ENCODE results near the gene KPNB1.

KPNB1 gene

DNA sequence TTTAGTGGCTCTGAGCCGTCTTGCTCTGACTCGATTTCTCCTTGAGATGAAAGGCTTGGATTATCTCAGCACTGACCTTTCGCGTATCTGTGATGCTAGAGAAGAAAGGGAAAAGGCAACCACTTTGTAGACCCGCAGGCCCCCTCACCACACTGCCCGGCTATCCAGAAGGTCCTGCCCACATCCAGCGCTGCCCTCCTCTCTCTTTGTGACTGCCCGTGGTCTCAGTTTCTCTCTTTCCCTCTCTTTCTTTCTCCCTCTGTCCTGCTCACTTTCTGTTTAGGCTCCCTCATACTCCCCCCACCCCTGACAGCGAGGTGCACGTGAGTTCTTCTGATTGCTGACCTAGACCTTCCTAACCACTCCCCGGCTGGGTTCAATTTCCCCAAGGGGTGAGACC is 70.5 kb downstream of the KPNB1 start:
- TF ChIP-seq, protein P1, sequence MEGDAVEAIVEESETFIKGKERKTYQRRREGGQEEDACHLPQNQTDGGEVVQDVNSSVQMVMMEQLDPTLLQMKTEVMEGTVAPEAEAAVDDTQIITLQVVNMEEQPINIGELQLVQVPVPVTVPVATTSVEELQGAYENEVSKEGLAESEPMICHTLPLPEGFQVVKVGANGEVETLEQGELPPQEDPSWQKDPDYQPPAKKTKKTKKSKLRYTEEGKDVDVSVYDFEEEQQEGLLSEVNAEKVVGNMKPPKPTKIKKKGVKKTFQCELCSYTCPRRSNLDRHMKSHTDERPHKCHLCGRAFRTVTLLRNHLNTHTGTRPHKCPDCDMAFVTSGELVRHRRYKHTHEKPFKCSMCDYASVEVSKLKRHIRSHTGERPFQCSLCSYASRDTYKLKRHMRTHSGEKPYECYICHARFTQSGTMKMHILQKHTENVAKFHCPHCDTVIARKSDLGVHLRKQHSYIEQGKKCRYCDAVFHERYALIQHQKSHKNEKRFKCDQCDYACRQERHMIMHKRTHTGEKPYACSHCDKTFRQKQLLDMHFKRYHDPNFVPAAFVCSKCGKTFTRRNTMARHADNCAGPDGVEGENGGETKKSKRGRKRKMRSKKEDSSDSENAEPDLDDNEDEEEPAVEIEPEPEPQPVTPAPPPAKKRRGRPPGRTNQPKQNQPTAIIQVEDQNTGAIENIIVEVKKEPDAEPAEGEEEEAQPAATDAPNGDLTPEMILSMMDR (IDR thresholded peaks at IDR 0.05), result no peak
- Mint-ChIP-seq H3K36me3 (ENCODE audit: low read depth) (no peaks in the 10 kb centered on the region), H3K4me1 (peaks cover 60% of the 10 kb centered on the region), H3K9me3 (no peaks in the 10 kb centered on the region), H3K27me3 (ENCODE audit: low read depth, poor library complexity) (peaks cover 75% of the 10 kb centered on the region), H3K27ac (no peak overlapping the region), H3K4me3 (no peak overlapping the region)
- no peak for DNase-seq

- H3K27ac Mint-ChIP-seq, result no peak overlapping the region
- H3K4me1 Mint-ChIP-seq, result peaks cover 61% of the 10 kb centered on the region
- no peaks in the 10 kb centered on the region for H3K36me3 Mint-ChIP-seq (ENCODE audit: low read depth)
- DNase-seq, result no peak
- peaks cover 73% of the 10 kb centered on the region for H3K27me3 Mint-ChIP-seq (ENCODE audit: low read depth, poor library complexity)
- H3K9me3 Mint-ChIP-seq, result no peaks in the 10 kb centered on the region
- TF ChIP-seq, protein P1 (IDR thresholded peaks at IDR 0.05), result no peak
- H3K4me3 Mint-ChIP-seq, result no peak overlapping the region
Observed at GRCh38 chr17:47720754-47721533, 71.2 kb downstream of the KPNB1 start.

GRCh38 chr17:47721725-47722124 is 72.0 kb downstream of the KPNB1 start:
- DNase-seq, result no peak
- Mint-ChIP-seq H3K4me3 (no peak overlapping the region), H3K9me3 (no peaks in the 10 kb centered on the region), H3K27me3 (ENCODE audit: low read depth, poor library complexity) (peaks cover 73% of the 10 kb centered on the region), H3K27ac (no peak overlapping the region), H3K4me1 (peaks cover 65% of the 10 kb centered on the region), H3K36me3 (ENCODE audit: low read depth) (no peaks in the 10 kb centered on the region)
- TF ChIP-seq, protein P1 (IDR thresholded peaks at IDR 0.05), result no peak

GRCh38 chr17:47724705-47725104 is 75.0 kb downstream of the KPNB1 start:
- H3K27me3 Mint-ChIP-seq (ENCODE audit: low read depth, poor library complexity), result peaks cover 74% of the 10 kb centered on the region
- DNase-seq, result no peak
- H3K36me3 Mint-ChIP-seq (ENCODE audit: low read depth), result no peaks in the 10 kb centered on the region
- H3K27ac Mint-ChIP-seq, result no peak overlapping the region
- no peak overlapping the region for H3K4me3 Mint-ChIP-seq
- TF ChIP-seq, protein P1 (IDR thresholded peaks at IDR 0.05), result no peak
- no peaks in the 10 kb centered on the region for H3K9me3 Mint-ChIP-seq
- H3K4me1 Mint-ChIP-seq, result peaks cover 55% of the 10 kb centered on the region

DNA sequence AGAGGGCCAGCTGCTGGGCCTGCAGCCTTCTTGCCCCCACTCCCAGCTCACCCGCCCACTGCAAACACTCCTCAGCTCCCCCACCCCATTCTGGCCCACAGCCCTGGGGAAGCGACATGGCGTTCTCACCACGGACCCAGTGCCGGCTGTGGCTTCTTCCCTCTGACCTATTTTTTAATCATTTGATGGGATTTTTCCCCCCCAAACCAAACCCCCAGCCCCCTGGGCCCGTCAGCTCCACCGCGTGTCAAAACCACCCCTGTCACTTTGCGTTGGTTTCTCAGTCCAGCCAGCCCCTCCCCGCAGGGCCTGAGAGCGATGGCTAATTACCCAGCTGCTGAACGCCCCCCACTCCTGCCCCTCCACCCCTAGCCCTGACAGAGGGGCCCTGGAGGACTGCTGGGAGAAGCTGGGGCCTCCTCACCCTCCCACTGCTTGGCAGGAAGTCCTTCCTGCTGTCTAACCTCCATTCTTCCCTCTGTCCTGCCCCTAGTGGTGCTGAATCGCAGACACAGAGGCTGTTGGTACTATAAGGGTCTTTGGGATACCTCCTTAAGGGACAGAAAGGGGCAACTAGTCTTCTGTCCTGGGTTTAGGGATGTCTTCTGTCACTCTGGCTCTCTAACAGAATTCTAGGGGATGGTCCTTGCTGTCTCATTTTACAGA is 75.9 kb downstream of the KPNB1 start:
- Mint-ChIP-seq H3K9me3 (no peaks in the 10 kb centered on the region), H3K4me1 (peaks cover 49% of the 10 kb centered on the region), H3K4me3 (no peak overlapping the region), H3K36me3 (ENCODE audit: low read depth) (no peaks in the 10 kb centered on the region), H3K27me3 (ENCODE audit: low read depth, poor library complexity) (peaks cover 74% of the 10 kb centered on the region), H3K27ac (no peak overlapping the region)
- no peak for DNase-seq
- TF ChIP-seq, protein P1 (IDR thresholded peaks at IDR 0.05), result no peak

Measured in nephron progenitor cell (in vitro differentiated cells).